HK-2 (cell line): ENCODE results near the gene ZBTB32.

Experiments
- DNase-seq: peaks from one replicate; pipeline ENCODE4 v3.0.0-alpha.2; 2018; ENCODE audit not compliant: unreplicated experiment

ZBTB32 gene

GRCh38 chr19:35752746-35753350, 48.5 kb downstream of the ZBTB32 start:
- no peak for DNase-seq

GRCh38 chr19:35753634-35754369, 49.4 kb downstream of the ZBTB32 start:
- DNase-seq = no peak

GRCh38 chr19:35754370-35755130, 50.2 kb downstream of the ZBTB32 start:
- no peak for DNase-seq

GRCh38 chr19:35755131-35755549, 50.8 kb downstream of the ZBTB32 start:
- no peak for DNase-seq

- no peak for DNase-seq
Measured at GRCh38 chr19:35755550-35756376, 51.4 kb downstream of the ZBTB32 start.

GRCh38 chr19:35756377-35757230, 52.2 kb downstream of the ZBTB32 start, which contains the start of gene HSPB6:
HSPB6 (minus strand) TSS chr19:35757029; CDS start chr19:35757008, 21 bp downstream.
- no peak for DNase-seq

- peak; percentile 77 for DNase-seq
Measured at GRCh38 chr19:35757231-35757748, 52.9 kb downstream of the ZBTB32 start.

- DNase-seq = peak; percentile 99
Measured at GRCh38 chr19:35757749-35758608, 53.6 kb downstream of the ZBTB32 start, which contains the start of gene PROSER3. PROSER3 (plus strand) TSS chr19:35758176; CDS start chr19:35758216, 40 bp downstream.

- no peak for DNase-seq
Measured at GRCh38 chr19:35759697-35760096, 55.3 kb downstream of the ZBTB32 start.

GRCh38 chr19:35760711-35761349, 56.5 kb downstream of the ZBTB32 start:
- DNase-seq = no peak

- DNase-seq = no peak
Measured at GRCh38 chr19:35764432-35765315, 60.3 kb downstream of the ZBTB32 start.
